NCI-H748 (cell line): Measurements from ENCODE around the gene WNT7A.
"Not testable (repeated sequence)": the region's sequence is repeated elsewhere in the genome, so short reads cannot be mapped to it uniquely, and the experiment has no call there.

Source experiments
- DNase-seq: peaks from one replicate; lab custom pipeline; 2025; ENCODE audit not compliant: unreplicated experiment; lab: John Stamatoyannopoulos, UW

Gene WNT7A

DNA sequence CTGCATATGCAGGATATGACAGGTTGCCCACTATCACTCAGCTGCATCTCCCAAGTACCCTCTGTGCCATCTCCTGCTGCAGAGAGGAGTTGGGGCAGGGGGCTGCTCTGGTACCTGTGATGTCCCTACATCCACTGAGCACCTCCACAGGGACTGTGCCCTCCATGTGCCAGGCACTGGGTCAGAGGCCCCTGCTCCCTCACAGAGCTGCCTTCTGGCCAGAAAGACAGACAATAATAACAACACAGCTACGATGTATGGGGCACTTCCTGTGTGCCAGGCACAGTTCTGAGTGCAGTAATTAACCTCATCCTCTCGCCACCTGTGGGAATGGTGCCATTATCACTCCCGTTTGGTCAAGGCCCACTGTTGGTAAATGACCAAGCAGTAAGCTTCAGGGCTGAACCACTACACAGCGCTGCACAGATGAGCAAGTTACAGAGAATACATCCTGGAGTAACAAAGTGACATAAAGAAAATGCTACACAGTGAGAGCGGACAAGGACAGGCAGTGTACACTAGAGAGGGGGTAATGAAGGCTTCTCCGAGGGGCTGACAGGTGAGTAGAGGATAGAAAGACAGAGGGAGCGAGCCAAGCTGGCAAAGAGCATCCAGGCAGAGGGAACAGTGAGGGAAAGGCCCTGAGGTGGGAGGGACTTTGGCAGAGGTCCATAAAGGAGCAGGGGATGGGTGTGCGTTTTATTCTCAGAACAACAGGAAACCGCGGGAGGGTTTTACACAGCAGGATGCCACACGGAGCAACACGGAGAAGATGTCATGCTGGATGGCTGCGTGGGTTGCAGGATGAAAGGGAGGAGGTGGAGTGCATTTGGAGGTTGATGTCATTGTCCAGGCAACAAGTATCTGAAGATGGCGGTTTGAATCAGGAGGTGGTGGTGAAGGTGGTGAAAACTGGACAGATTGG lies 13.6 kb downstream of the WNT7A start:
- DNase-seq = peak; percentile 31

DNA sequence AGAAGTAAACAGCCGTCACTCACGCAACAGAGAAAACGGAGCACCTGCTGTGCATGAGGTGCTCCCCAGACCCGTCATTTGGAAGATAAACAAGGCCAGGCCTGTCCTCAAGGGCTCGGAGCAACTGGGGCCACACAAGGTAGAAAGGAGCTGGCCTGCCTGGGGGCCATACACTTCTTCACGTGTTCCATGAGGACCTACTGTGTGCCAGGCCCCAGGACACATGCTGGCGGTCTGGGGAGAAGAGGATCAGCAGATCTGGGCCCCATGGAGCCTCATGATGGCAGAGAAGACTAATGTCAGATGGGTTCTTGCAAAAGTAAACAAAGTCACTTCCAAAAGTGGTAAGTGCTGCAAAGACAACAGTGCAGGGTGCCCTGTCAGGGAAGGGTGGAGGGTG lies 14.3 kb downstream of the WNT7A start:
- no peak for DNase-seq

DNA sequence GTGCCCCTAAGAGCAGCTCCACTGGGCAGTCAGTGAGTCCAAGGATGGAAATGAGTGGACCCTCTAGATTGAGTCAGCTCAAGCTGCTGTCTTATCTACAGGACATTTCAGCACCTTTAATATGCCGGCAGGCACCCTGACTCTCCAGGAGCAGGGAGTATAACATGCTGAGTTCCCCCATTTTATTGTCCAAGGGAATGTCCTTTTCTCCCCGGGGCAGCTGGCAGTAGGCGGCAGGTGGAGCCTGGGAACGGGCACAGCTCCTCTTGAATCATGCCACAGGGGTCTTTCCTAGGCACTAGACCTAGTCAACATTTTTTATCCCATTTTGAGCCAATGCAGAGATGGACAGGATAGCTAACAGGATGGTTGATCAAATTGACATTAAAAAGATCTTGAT lies 14.8 kb downstream of the WNT7A start:
- no peak for DNase-seq

DNA sequence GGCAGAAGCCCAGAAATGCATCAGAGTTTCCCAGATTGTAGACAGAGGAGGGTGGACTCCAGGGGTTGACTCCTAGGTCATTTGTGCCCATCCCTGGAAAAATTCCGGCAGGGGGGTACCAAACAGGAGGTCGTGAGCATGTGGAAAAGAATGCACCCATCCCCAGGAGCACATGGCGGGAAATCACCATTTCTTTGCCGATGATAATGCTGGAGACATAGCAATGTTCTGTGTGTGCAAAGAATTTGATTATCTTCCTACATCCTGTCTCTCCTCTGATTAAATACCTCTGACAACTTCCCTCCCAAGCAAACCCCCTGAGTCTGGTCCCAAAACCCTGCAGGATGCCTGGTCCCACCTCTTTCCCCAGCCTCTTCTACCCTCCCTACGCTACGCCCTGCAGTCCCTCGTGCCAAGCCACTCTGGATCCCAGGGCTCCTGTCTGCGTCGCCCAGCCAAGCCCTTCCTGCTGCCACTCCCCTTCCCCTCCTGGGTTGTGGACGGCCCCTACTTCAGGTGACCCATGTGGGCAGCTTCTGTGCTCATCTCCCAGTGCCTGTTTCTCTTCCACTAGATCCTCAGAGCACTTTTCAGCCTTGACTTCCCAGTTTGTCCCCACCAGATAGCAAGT lies 15.8 kb downstream of the WNT7A start:
- no peak for DNase-seq

DNA sequence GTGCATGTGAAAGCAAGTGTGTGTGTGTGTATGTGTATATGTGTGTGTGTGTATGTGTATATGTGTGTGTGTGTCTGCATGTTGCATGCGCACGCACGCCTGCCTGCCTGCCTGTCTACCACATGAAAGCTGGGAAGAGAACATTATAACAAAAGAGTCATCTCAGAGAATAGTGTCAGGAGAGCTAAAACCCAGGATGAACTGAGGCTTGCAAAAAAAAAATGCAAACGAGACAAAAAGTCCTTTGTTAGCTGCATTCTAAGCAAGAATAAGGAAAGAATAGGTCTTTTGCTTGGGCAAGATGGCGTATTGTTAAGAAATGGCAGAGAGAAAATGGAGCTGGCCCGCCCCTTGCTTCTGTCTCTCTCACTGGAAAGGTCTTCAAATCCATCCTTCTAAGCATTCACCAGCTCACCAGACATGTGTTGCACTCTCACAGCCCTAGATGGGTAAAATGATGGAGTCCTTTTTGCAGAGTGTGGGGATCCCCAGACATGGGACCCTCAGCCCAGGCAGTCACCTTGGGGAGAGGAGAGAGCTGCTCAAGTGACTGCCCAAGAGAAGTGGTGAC lies 16.4 kb downstream of the WNT7A start:
- DNase-seq = no peak

DNA sequence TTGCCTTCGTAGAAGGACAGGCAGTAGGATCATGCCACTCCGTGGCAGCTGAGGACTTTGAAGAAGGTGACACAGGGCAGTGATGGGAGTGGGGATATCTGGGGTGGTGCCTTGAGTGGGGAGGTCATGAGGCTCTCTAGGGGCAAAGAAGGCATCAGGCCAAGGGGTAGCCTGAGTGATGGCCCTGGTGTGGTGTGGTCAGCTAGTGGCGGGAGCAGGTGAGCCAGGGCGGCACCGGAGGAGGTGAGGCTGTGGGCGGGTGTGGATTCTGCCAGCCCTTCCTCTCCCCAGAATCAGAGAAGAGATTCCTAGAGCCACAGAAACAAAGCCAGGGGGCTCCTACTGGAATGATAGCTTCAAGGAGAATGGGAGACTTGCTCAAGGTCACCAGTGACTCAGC lies 18.4 kb downstream of the WNT7A start:
- no peak for DNase-seq

DNA sequence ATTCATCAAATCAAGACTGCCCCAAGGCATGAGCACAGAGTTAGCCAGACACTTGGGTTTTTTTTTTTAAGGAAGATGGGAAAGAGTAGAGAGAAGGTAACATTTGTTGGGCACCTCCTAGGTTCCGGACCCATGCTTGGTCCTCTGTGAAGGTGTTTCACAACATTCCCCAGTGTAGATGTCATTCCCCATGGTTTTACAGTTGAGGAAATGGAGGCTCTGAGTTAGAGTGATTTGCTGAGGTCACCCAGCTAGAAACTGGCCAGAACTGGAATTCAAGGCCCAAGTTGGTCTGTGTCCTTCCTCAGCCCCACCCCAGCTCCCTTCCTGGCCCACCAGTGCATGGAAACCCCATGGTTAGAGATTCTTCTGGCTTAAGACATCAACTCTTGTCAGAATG lies 19.9 kb downstream of the WNT7A start:
- no peak for DNase-seq

DNA sequence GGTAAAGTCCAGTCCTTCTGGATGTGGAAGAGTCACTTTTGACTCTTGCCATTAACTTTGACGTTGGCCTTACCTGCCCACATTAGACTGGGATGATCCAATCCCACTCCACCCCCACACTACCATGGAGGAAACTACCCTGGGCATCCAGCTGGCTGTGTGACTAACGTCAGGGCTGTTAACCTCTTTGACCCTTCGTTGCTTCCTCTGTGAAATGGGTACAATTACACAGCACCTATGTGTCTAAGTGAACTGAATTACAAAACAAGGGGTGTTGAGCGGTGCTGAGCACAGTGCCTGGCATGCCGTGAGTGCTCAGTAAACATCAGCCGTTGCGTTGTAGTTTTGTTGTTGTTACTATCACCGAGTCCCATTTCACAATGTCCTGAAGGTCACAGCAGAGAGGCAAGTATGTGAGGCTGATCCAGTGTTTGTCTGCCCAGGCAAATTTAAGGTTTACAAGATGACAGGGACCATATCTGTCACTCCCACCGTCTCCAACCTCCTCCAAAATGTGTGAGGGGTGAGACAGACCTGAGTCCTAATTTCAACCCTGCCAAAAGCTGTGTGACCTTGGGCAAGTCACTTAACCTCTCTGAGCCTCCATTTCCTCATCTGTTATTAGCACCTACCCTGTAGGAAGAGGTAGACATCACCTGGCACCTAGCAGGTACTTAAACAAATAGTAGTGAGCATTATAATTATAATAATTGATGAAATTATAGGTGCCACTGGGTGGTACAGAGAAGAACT lies 20.9 kb downstream of the WNT7A start:
- no peak for DNase-seq

DNA sequence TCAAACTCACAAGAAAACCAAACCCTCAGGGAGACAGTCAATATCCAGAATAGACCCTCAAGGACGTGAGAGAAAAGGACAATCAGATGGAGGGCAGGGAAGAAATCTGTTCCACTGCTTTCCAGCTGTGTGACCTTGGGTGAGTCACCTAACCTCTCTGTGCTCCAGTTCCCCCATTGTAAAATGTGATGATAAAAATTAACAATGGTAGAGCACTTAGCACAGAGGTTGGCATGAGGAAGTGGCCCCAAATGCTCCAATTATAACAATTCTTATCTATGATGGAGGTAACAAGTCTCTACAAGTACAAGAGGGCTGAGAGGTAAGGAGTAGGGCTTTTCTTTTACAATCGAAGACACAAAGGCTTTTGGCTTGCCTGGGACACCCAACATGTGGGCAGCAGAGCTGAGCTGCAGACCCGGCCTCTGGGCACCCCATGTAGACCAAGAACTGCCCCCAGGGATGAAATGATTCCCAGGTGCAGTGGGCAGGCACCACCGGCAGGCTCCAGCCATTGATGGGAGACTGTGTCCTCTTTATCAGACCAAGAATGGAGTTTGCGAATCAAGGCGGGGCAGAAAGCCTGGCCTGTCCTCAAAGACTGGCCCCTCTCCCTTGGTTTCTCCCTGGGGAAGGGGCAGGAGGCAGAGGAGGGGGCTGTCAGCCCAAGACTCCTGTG lies 22.0 kb downstream of the WNT7A start:
- no peak for DNase-seq

DNA sequence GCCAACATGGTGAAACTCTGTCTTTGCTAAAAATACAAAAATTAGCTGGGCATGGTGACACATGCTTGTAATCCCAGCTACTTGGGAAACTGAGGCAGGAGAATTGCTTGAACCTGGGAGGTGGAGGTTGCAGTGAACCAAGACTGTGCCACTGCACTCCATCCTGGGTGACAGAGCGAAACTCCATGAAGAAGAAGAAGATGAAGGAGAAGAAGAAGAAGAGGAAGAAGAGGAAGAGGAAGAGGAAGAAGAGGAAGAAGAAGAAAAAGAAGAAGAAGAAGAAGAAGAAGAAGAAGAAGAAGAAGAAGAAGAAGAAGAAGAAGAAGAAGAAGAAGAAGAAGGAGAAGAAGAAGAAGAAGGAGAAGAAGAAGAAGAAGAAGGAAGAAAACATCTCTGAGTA lies 23.2 kb downstream of the WNT7A start:
- not testable (repeated sequence) for DNase-seq

DNA sequence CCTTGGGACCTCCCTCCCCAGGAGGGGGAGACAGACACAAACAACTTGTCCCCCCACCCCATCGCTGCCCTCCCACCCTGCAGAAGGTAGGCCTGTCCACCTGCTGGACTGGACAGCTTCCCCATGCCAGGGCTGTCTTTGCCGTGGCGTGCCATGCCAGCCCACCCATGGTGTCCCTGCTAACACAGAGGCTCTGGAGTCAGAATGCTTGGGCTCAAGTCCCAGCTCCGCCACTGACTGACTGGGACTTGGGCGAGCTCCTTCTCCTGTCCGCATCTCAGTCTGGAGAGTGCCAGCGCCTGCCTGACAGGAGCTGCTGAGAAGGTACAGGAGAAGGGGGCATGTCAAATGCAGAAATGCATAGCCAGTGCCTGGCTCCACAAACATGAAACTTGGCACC lies 23.9 kb downstream of the WNT7A start:
- DNase-seq = no peak

DNA sequence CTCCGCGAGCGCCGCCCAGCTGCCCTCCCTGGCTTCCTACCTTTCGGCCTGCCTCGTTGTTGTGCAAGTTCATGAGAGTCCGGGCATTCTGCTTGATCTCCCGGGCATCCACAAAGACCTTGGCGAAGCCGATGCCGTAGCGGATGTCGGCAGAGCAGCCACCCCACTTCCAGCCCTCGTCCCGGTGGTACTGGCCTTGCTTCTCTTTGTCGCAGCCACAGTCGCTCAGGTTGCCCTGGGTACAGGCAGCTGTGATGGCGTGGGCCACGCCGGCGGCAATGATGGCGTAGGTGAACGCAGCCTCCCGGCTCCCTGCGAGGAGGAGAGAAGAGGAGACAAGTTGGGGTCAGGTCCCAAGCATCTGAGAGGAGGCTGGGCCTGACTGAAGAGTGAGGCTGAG lies 25.4 kb downstream of the WNT7A start:
- no peak for DNase-seq

DNA sequence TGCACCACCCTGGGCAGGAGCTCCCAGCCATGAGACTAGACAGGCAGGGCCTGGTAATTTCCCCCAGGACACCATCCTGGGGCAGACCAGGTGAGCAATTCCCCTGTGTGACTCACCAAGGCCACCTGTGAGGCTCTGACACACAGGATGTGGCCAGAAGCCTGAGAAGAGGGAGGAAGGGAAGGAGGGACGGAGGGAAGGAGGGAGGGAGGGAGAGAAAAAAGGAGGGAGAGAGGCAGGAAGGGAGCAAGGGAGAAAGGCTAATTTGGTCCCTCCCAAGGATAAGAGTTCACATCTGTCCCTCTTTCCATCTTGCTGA lies 25.9 kb downstream of the WNT7A start:
- DNase-seq = no peak

DNA sequence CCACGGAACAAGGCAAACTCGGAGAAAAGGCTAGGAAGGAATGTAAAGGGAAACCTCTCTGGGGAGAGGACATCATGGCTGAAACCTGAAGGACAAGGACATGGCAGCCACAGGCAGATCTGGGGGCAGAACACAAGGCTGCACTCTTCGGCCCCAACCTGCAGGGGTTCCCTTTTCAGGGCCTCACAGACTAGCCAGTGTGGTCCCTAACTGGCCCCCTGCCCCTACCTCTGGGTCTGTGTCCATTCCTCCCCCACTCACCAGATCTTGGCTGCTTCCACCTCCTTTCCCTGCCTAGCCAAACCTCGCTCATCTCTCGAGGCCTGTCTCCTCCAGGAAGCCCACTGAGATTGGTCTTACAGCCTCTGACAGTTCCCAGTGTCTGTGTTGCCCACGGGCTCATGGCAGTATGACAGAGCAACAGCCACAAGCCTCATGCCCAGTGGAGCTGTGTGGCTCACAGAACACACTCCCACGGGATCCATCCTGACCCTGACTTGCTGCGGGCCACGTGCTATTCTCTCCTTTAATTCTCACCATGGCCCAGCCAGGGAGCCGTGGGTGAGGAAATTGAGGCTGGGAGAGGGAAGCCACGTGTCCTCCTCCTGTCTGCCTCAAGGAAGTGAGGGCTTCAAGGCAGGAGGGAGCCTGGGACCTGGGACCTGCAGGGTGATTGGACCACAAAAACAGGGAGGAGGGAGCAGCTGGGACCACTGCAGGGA lies 26.5 kb downstream of the WNT7A start:
- DNase-seq = no peak

DNA sequence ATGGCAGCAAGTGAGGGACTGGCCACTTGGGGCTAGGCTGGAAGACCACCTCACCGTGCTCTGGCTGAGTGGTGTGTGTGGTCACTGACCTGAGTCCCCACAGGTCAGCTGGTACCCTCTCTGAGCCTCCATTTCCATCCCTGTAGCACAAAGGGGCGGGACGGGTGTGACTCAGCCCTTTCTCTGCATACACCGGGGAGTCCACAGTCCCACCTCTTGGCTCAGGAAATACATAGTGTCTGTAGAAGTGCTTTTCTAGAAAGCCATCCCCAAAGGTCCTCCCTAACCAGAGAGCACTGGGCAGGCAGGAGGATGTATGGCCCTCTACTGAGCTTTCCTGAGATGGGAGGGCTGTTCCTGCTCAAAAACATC lies 27.2 kb downstream of the WNT7A start:
- no peak for DNase-seq

DNA sequence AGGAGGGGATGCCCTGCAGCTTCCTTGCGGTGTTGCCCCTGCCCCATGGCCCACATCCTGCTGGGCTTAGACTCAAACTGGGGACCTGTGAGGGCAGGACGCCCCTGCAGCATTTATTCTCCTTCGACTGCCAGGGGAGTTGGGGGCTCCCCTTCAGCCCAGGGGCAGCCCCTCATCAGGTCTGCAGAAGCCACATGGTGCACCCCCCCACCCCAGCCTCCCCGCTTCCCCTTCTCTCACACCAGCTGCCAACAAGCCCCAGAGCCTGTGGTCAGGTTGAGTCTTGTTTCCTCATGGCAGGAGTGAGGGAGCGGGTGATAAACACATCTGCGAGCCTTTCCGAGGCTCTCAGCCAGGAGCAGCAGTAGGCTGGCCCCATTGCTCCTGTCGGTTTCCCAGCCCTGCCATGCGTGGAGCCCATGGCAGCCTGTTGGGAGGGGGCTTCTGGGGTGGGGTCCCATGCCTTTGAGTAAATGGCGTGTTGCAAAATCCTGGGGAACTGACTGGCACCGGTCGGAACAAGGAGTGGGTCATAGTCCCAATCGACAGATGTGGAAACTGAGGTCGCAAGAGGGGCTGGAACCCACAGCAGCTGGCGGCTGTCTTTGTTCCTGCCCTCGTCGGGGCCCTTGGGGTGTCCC lies 27.8 kb downstream of the WNT7A start:
- DNase-seq = no peak

DNA sequence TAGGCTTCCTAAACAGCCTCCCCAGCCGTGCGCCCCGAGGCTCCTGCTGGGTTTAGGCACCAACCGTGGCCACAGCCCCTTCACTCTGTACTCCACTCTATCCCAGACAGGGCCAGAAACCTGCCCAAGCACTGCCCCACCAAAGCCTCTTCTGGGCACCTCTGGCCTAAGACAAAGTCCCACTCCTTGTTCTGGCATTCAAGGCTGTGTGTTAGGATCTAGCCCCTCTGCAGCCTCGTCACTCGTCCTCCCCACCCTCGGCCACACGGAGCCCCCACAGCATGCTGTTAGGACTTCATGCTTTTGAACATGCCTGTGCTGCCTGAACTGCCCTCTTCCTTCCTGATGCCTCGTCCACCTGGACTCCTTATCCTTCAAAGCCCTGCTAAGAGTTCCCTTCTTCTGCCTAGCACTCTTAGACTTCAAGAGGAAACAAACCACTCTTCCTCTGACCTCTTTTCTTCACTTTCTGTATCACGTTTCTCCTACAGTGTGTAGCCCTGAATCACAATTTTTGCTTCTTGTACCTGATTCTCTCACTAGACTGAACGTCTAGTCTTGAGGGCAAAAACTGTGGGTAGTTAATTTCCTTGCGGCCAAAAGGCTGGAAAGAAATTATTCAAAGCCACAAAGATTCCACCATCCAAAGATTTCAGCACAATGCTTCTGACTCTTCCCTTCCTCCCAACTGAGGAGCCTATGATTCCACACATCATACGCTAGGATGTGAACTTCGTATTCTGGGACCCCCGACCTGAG lies 28.6 kb downstream of the WNT7A start:
- DNase-seq = no peak

DNA sequence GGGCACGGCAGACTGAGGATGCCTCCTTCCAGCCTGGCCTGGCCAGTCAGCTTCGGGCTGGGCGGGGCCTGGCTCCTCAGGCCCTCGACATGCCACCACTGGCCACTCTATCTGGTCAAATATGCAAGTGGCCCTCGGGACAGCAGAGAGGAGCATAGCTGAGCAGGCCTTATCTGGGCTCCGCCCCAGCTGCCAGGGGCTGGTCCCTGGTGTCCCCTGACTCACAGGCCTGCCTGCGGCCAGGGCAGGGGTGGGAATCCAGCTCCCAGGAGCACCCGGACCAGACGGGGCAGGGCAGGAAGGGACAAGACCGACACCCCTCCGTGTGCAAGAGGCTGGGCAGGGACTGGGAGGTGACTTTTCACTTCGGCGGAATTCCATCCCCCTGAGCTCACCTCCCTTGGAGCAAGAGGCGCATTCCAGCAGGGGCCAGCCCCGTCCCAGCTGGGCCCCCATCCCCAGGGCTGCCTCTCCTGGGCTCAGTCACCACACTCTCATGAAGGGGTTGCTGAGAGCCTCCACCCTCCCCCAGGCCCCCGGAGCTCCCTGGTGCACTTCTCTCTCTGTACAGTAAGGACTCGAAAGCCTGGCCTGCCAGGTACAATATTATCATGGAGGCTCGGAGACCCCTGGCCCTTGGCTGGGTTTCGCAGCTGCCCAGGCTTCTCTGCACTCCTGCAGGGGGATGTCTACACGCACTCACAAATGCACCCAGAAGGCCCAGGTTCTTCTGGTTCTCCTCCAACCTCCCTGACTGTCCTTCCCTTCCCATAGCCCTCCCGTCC lies 29.5 kb downstream of the WNT7A start:
- DNase-seq = no peak

DNA sequence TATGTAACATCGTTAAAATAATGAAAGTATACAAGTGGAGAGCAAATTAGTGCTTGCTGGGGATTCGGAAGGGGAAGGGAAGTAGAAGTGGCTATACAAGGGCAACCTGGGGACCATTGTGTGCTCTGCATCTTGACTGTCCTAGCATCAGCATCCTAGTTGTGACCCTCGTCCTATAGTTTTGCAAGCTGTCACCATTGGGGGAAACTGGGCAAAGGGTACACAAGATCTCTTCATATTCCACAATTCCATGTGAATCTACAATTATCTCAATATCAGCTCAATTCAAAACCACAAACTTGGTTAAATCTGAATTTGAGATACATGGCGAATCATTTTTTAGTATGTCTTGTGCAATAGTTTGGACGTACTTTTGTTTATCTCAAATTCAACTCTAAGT lies 30.9 kb downstream of the WNT7A start:
- no peak for DNase-seq
